ENCODE data around the gene SLC37A2. TPM values are rescaled to one million over a fixed set of nuclear protein-coding genes. Genes with fewer than 3 reads are reported as not detected.

Gene SLC37A2
- total RNA-seq, 1 donor from 2014 or later: 15.5 TPM

DNA sequence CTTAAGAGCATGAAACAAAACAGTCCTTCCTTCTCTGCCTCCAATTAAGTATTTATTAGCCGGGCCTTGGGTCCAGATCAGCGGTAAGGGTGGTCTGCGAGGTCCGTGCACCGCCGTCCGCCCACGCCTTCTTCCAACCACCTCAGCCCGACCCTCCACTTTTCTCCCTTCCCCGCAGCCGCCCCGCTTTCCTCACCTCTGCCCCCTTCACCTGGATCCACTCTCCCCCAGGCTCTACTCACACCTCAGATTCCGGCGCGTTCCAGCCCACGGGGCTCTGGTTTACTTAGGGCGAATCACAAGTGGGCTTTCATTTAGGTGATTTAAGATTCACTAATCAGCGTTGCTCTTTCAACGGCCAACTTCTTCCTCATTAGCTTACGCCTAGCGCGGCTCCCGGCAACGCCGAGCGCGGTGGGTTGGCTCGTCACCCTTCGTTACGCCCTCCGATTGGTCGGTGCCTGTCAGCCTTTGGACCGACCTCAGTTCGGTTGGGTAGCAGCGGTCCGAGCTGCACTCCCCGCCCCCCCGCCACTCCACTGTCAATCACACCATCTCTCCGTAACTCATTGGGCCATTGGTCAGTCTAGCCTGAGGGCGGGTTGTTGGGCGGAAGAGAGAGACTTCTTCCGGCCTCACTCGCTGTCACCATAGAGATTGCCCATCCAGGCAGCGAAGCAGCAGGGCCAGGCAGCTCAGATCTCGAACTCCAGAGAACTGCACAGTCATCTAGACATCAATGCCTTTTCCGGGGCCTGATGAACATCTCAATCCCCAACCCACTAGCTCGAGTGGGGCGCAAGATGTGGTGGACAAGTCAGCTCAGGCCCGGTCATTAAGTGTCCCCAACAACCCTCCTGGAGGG lies 48.5 kb downstream of the SLC37A2 start, which contains the start of gene TMEM218:
TSS of gene TMEM218 (minus strand) at position 284 of the 865 bp plus-strand sequence. CDS start 9,385 bp downstream, outside the sequence.
- ATAC-seq: peak; percentile 100

GRCh38 chr11:125112208-125112604 lies 49.1 kb downstream of the SLC37A2 start:
- ATAC-seq: no peak

- ATAC-seq: no peak
Measured at GRCh38 chr11:125114518-125114917, 51.4 kb downstream of the SLC37A2 start.

DNA sequence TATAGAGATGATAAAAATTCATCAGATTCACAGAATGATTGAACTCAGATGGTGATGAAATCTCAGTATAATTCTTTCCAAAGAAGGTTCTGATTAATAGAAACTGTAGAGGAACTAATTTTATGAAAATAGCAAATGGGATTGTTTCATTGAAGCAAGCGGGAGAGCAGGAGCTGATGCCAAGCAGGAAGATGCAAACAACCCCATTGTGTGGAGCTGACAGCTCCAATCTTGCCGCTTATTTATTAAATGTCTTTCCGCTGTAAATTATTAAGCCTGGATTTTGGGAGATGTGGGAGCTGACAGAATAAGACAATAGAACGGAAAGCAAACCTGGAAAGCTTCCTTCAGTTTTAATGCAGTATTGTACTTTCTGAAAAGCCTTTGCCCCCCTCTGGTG lies 54.3 kb downstream of the SLC37A2 start:
- ATAC-seq: no peak

- no peak for ATAC-seq
Measured at GRCh38 chr11:125123194-125123946, 60.3 kb downstream of the SLC37A2 start.

GRCh38 chr11:125123947-125124617 lies 61.0 kb downstream of the SLC37A2 start:
- ATAC-seq: peak; percentile 52

- ATAC-seq: no peak
Measured at GRCh38 chr11:125124618-125124992, 61.5 kb downstream of the SLC37A2 start.

DNA sequence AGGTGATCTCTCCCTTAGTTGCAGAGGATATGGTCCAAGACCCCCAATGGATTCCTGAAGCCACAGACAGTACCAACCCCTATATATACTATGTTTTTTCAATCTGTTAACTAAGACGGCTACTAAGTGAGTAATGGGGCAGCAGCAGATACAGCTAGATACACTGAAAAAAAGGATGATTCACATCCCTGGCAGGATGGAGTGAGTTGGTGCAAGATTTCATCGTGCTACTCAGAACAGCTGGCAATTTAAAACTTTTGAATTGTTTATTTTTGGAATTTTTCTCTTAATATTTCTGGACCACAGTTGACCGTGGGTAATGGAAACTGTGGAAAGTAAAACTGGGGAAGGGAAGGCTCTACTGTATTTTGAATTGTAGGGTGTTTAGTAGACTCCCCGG lies 65.3 kb downstream of the SLC37A2 start:
- no peak for ATAC-seq

DNA sequence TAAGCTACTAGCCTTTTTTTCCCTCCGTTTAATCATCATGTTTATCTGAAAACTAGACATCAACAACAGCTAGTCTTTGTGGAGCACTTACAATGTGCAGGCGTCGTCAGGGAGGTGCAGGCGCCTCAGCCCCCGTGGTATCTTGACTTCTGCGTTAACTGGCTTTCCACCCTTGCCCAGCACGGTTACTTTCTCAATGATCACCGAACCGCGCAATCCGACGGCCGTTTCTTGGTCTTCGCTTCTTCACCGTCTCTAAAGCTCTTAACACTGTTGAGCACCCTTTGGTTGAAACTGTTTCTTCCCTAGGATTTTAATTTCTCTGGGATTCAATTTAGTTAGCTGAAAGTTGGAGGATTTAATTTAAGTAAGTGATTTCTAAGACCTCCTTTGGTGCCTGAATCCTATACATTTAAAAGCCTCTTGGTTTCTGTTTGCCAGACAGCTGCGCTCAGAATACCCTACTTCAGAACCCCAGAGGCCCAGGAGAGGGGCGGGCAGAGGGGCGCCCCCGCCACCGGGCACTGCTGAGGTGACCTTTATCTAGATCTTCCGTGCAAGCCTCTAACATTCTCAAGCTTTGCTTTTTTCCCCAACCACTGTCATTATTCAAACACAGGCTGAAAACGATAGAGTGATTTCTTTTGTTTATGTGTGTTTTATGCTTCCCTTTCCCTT lies 66.3 kb downstream of the SLC37A2 start:
- no peak for ATAC-seq

- no peak for ATAC-seq
Measured at GRCh38 chr11:125132071-125132470, 69.0 kb downstream of the SLC37A2 start.

- ATAC-seq: no peak
Measured at GRCh38 chr11:125132596-125132995, 69.5 kb downstream of the SLC37A2 start.

GRCh38 chr11:125136001-125136400 lies 72.9 kb downstream of the SLC37A2 start:
- ATAC-seq: no peak

GRCh38 chr11:125138966-125139365 lies 75.9 kb downstream of the SLC37A2 start:
- no peak for ATAC-seq

DNA sequence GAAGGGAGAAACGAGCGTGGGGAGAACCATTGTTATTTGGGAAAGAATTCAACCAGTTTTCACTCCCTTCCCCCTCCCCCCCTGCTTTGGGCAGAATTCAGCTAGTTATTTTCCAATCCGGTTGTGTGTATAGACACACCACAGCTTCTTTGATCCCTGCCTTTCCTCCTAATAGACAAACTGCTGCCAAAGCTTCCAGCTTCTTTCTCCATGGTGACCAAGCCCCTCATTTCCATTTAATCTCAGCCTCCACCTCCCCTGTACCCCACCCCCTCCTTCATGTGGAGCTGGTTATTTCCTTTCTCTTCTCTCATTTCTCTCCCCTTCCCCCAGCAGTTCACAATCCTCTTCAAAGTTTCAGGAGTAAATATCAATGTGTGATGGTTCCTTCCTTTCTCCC lies 76.7 kb downstream of the SLC37A2 start:
- no peak for ATAC-seq

Other genes starting within 250 kb of the SLC37A2 start
- gene ROBO3, start 197.9 kb upstream of the SLC37A2 start, total RNA-seq: 2.6 TPM
- 2.3 TPM for gene ROBO4, start 165.4 kb upstream of the SLC37A2 start, total RNA-seq
- gene HEPN1, start 144.1 kb upstream of the SLC37A2 start, total RNA-seq: not detected
- gene HEPACAM, start 127.3 kb upstream of the SLC37A2 start, total RNA-seq: not detected
- gene CCDC15, start 109.1 kb upstream of the SLC37A2 start, total RNA-seq: 2.4 TPM
- gene TMEM218, start 48.3 kb downstream of the SLC37A2 start, total RNA-seq: 14.3 TPM
- gene PKNOX2, start 101.4 kb downstream of the SLC37A2 start, total RNA-seq: 0.28 TPM